Fibroblast of lung (primary cell): ENCODE results near the gene HOXC10. TPM values are rescaled to one million over a fixed set of nuclear protein-coding genes. Genes with fewer than 3 reads are reported as not detected.

Experiments
- DNase-seq, 2 donors: peaks; one replicate each; pipeline versions ENCODE4 v3.0.0 to v3.0.0-alpha.2; 2010; ENCODE audit warnings: low read depth in 2 of 2
- H2AFZ ChIP-seq: 2 replicates; pipeline ENCODE4 v1.5.1; 2012; ENCODE audit warnings: low read length, control low read depth, inconsistent platforms
- H3K27ac ChIP-seq: 2 replicates; pipeline ENCODE4 v1.5.1; 2011; ENCODE audit warnings: low read length, control low read depth; ENCODE audit not compliant: insufficient read depth
- H3K27me3 ChIP-seq: 2 replicates; pipeline ENCODE4 v1.5.1; 2011; ENCODE audit warnings: mild to moderate bottlenecking, low read length; ENCODE audit not compliant: control insufficient read depth, insufficient read depth
- H3K36me3 ChIP-seq: 2 replicates; pipeline ENCODE4 v1.5.1; 2011; ENCODE audit warnings: low read length; ENCODE audit not compliant: control insufficient read depth, insufficient read depth
- H3K4me1 ChIP-seq: 2 replicates; pipeline ENCODE4 v1.5.1; 2011; ENCODE audit warnings: low read length; ENCODE audit not compliant: control insufficient read depth, insufficient read depth; ENCODE audit errors: extremely low read depth
- H3K4me2 ChIP-seq: 2 replicates; pipeline ENCODE4 v1.5.1; 2011; ENCODE audit warnings: low read length, control low read depth; ENCODE audit not compliant: insufficient read depth; ENCODE audit errors: extremely low read depth
- H3K4me3 ChIP-seq, 4 experiments: fragments of 200-600 bp in 1 of 4; sonication (generic) in 1 of 4; replicated peaks in 1 of 4; 2 replicates each; pipeline ENCODE4 v1.5.1; 2011 to 2016; ENCODE audit warnings: low read length in 4 of 4, low read depth in 3 of 4, mild to moderate bottlenecking in 3 of 4, control low read depth in 2 of 4, inconsistent platforms in 1 of 4, mixed read lengths in 1 of 4; ENCODE audit not compliant: insufficient read depth in 1 of 4; ENCODE audit errors: control extremely low read depth in 1 of 4
- H3K79me2 ChIP-seq: 2 replicates; pipeline ENCODE4 v1.5.1; 2012; ENCODE audit warnings: mild to moderate bottlenecking, low read length, inconsistent platforms; ENCODE audit not compliant: control insufficient read depth, insufficient read depth
- H3K9ac ChIP-seq: 2 replicates; pipeline ENCODE4 v1.5.1; 2011; ENCODE audit warnings: mild to moderate bottlenecking, low read length, control low read depth; ENCODE audit not compliant: insufficient read depth
- H3K9me3 ChIP-seq: 2 replicates; pipeline ENCODE4 v1.5.1; 2012; ENCODE audit warnings: low read depth, low read length; ENCODE audit not compliant: control insufficient read depth, insufficient read depth
- H4K20me1 ChIP-seq: 2 replicates; pipeline ENCODE4 v1.5.1; 2011; ENCODE audit warnings: low read length; ENCODE audit not compliant: control insufficient read depth, insufficient read depth; ENCODE audit errors: extremely low read depth
- EZH2 ChIP-seq: IDR thresholded peaks from 2 replicates; pipeline ENCODE4 v1.5.1; 2012; ENCODE audit warnings: low read length, control low read depth, mild to moderate bottlenecking; ENCODE audit errors: missing control alignments
- polyA plus RNA-seq, 2 donors: library from polyadenylated mRNA; depleted of rRNA in 1 of 2; stranded (reverse) in 1 of 2; unstranded in 1 of 2; fragments of >200 nt; gene quantifications; 2 replicates each; pipeline ENCODE4 v1.2.1, GENCODE V29; 2011 to 2012; ENCODE audit warnings: missing spikeins in 1 of 2
- total RNA-seq: library from RNA; depleted of rRNA; stranded (reverse); fragments of >200 nt; gene quantifications from 2 replicates; pipeline ENCODE4 v1.2.1, GENCODE V29; 2014
- TF ChIP-seq, protein P1 (sequence below), 2 donors: IDR thresholded peaks in 1 of 2; conservative IDR thresholded peaks in 1 of 2; 1 replicate in 1 of 2; 2 replicates in 1 of 2; pipeline ENCODE4 v1.5.1; 2011 to 2012; ENCODE audit warnings: low read length in 2 of 2, control low read depth in 1 of 2, inconsistent platforms in 1 of 2, low read depth in 1 of 2, mild to moderate bottlenecking in 1 of 2

The HOXC10 gene
- total and polyA plus RNA-seq, 2 donors (not counting 1 experiment from before 2014, with no cell fraction given), result 0.06 TPM; not detected in 1

DNA sequence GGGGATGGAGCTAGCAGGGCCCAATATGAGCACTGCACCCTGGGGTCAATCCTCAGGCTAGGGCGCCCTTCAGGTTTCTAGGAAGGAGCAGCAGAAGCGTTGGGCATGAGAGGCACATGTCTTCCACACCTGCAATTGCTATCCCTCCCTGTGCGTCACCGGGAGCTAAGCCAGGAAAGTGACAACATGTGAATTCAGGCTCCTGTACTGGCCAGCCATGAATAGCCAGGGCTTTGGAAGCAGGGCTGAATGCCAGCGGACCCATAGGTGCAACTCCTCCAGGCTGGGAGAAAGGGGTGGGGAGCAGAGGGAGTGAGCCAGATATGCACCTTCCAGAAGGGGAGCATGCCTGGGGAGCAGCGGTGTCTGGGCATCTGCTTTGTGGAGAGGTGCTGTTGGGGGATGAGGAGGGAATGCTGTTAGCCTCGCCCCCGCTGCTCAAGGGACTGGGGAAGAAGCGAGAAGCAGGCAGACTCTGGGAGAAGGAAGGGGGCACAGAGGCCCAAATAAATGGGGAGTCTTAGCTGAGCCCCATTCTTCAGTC, 54.0 kb downstream of the HOXC10 start:
- TF ChIP-seq, protein P1, sequence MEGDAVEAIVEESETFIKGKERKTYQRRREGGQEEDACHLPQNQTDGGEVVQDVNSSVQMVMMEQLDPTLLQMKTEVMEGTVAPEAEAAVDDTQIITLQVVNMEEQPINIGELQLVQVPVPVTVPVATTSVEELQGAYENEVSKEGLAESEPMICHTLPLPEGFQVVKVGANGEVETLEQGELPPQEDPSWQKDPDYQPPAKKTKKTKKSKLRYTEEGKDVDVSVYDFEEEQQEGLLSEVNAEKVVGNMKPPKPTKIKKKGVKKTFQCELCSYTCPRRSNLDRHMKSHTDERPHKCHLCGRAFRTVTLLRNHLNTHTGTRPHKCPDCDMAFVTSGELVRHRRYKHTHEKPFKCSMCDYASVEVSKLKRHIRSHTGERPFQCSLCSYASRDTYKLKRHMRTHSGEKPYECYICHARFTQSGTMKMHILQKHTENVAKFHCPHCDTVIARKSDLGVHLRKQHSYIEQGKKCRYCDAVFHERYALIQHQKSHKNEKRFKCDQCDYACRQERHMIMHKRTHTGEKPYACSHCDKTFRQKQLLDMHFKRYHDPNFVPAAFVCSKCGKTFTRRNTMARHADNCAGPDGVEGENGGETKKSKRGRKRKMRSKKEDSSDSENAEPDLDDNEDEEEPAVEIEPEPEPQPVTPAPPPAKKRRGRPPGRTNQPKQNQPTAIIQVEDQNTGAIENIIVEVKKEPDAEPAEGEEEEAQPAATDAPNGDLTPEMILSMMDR (conservative IDR thresholded peaks at IDR 0.05 in 1 of 2, IDR thresholded peaks at IDR 0.05 in 1 of 2; ENCODE audit: low read depth in 1 of 2, low read length in 2 of 2), result no peak
- TF ChIP-seq EZH2, result peak; percentile 51
- H3K4me3 ChIP-seq, result no peak overlapping the region
- H3K27me3 ChIP-seq, result peaks cover 31% of the 10 kb centered on the region

DNA sequence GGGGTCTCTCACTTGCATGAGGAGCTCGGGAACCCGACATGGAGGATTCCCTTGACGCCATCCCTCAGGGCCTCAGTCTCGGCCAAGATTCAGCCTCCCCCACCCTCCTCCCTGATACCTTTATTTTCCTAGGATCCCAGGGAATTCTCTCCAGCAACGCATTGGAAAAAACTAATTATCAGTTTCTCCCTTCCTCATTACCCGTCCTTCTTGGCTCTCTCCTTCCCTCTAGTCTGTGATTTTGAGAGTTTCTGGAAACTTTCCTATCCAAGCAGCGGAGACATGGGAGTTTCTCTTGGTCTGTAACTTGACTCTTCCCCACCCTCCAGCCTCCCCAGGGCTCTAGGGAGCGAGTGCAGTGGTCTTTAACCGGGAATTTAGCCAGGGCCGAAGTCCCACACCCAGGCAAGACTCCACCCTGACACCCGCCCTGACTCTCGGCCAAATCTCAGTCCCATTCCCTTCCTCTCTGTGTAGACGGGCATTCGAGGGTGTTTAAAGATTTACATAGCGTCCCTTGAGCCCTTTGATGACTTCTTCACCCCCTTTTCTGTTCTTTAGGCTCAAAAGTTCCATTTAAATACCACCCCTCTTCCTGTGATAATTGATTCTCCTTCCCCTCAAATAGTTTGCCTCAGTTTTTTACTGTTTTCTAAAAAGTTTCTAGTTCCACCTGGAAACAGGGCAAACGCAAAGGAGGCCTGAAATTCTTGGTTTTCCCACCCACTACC, 54.6 kb downstream of the HOXC10 start:
- no peak overlapping the region for H2AFZ ChIP-seq
- H3K36me3 ChIP-seq, result no peaks in the 10 kb centered on the region
- H3K27me3 ChIP-seq, result peaks cover 32% of the 10 kb centered on the region
- no peak overlapping the region for H3K9ac ChIP-seq
- DNase-seq, result peak in 1 of 2 donors; percentile 67
- peak; percentile 58 for TF ChIP-seq EZH2
- TF ChIP-seq, protein P1 (conservative IDR thresholded peaks at IDR 0.05 in 1 of 2, IDR thresholded peaks at IDR 0.05 in 1 of 2; ENCODE audit: low read depth in 1 of 2, low read length in 2 of 2), result no peak
- H3K4me2 ChIP-seq, result no peak overlapping the region
- no peaks in the 10 kb centered on the region for H3K9me3 ChIP-seq
- H3K27ac ChIP-seq, result no peak overlapping the region
- no peaks in the 10 kb centered on the region for H3K4me1 ChIP-seq
- no peak overlapping the region for H3K4me3 ChIP-seq
- H3K79me2 ChIP-seq, result no peaks in the 10 kb centered on the region
- H4K20me1 ChIP-seq, result no peaks in the 10 kb centered on the region

More for the DNA sequence above, 54.0 kb downstream of the HOXC10 start:
- no peaks in the 10 kb centered on the region for H3K4me1 ChIP-seq
- DNase-seq, result no peak
- no peaks in the 10 kb centered on the region for H3K79me2 ChIP-seq
- no peak overlapping the region for H3K4me2 ChIP-seq
- H3K36me3 ChIP-seq, result no peaks in the 10 kb centered on the region
- no peak overlapping the region for H3K9ac ChIP-seq
- H3K9me3 ChIP-seq, result no peaks in the 10 kb centered on the region
- no peaks in the 10 kb centered on the region for H4K20me1 ChIP-seq
- H3K27ac ChIP-seq, result no peak overlapping the region
- no peak overlapping the region for H2AFZ ChIP-seq

Other genes starting within 250 kb of the HOXC10 start
- gene CISTR, start 233.2 kb upstream of the HOXC10 start, total RNA-seq, result not detected in 2 replicates
- gene CISTR, start 233.2 kb upstream of the HOXC10 start, polyA plus RNA-seq, result not detected in 2 replicates
- not detected in 2 replicates for gene HOXC13, start 46.3 kb upstream of the HOXC10 start, total RNA-seq
- gene HOXC13, start 46.3 kb upstream of the HOXC10 start, polyA plus RNA-seq, result not detected in 2 replicates
- not detected in 2 replicates for gene HOXC12, start 30.2 kb upstream of the HOXC10 start, total RNA-seq
- gene HOXC12, start 30.2 kb upstream of the HOXC10 start, polyA plus RNA-seq, result not detected in 2 replicates
- not detected in 2 replicates for gene HOXC11, start 12.0 kb upstream of the HOXC10 start, total RNA-seq
- not detected in 2 replicates for gene HOXC11, start 12.0 kb upstream of the HOXC10 start, polyA plus RNA-seq
- gene HOTAIR, start 10.2 kb upstream of the HOXC10 start, total RNA-seq, result not detected in 2 replicates
- not detected in 2 replicates for gene HOTAIR, start 10.2 kb upstream of the HOXC10 start, polyA plus RNA-seq
- gene HOXC9, start 15.0 kb downstream of the HOXC10 start, total RNA-seq, result 0.26 TPM in 1 of 2 replicates, not detected in the other
- gene HOXC9, start 15.0 kb downstream of the HOXC10 start, polyA plus RNA-seq, result 0.21 and 0.24 TPM in 2 replicates
- gene HOXC8, start 23.8 kb downstream of the HOXC10 start, total RNA-seq, result under 0.01 TPM in 1 of 2 replicates, not detected in the other
- gene HOXC8, start 23.8 kb downstream of the HOXC10 start, polyA plus RNA-seq, result 0.49 and 2.1 TPM in 2 replicates
- 0.17 and 0.51 TPM in 2 replicates for gene HOXC6, start 43.3 kb downstream of the HOXC10 start, total RNA-seq
- gene HOXC6, start 43.3 kb downstream of the HOXC10 start, polyA plus RNA-seq, result 0.52 and 1.9 TPM in 2 replicates
- gene HOXC5, start 47.9 kb downstream of the HOXC10 start, total RNA-seq, result under 0.01 TPM in 1 of 2 replicates, not detected in the other
- gene HOXC5, start 47.9 kb downstream of the HOXC10 start, polyA plus RNA-seq, result 0.07 and 0.40 TPM in 2 replicates
- gene HOXC4, start 68.7 kb downstream of the HOXC10 start, total RNA-seq, result 0.17 and 0.26 TPM in 2 replicates
- 0.17 and 0.98 TPM in 2 replicates for gene HOXC4, start 68.7 kb downstream of the HOXC10 start, polyA plus RNA-seq
- gene SMUG1, start 203.8 kb downstream of the HOXC10 start, total RNA-seq, result 24.1 and 34.7 TPM in 2 replicates
- 22.5 and 23.7 TPM in 2 replicates for gene SMUG1, start 203.8 kb downstream of the HOXC10 start, polyA plus RNA-seq